ENCODE results near the gene TRABD2A. TPM values are rescaled to one million over a fixed set of nuclear protein-coding genes. Genes with fewer than 3 reads are reported as not detected.
"Not testable (repeated sequence)": the region's sequence is repeated elsewhere in the genome, so short reads cannot be mapped to it uniquely, and the experiment has no call there.

TRABD2A gene, protein sequence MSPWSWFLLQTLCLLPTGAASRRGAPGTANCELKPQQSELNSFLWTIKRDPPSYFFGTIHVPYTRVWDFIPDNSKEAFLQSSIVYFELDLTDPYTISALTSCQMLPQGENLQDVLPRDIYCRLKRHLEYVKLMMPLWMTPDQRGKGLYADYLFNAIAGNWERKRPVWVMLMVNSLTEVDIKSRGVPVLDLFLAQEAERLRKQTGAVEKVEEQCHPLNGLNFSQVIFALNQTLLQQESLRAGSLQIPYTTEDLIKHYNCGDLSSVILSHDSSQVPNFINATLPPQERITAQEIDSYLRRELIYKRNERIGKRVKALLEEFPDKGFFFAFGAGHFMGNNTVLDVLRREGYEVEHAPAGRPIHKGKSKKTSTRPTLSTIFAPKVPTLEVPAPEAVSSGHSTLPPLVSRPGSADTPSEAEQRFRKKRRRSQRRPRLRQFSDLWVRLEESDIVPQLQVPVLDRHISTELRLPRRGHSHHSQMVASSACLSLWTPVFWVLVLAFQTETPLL
- 0.34 and 2.6 TPM in 2 replicates for total RNA-seq (2014; rRNA removed; shearing (Covaris generic); ENCODE audit: low replicate concordance)

GRCh38 chr2:84880645-84881521 is at the start of gene TRABD2A:
TSS of gene TRABD2A (minus strand) at chr2:84881084. CDS start at chr2:84881039, 45 bp downstream.
- in situ Hi-C loops (cut with HindIII; ENCODE audit: low pct_unique_long_range_greater_than_20kb, low sequenced_read_pairs): no loop called here
- DNase-seq (ENCODE audit: low read depth): no peak

GRCh38 chr2:84927275-84927627 is 46.4 kb upstream of the TRABD2A start:
- DNase-seq (ENCODE audit: low read depth): no peak
- in situ Hi-C loops (cut with HindIII; ENCODE audit: low pct_unique_long_range_greater_than_20kb, low sequenced_read_pairs): no loop called here

- in situ Hi-C loops (cut with HindIII; ENCODE audit: low pct_unique_long_range_greater_than_20kb, low sequenced_read_pairs): no loop called here
- DNase-seq (ENCODE audit: low read depth): peak; percentile 100
These were observed 45.0 kb upstream of the TRABD2A start for GRCh38 chr2:84925724-84926376.

DNA sequence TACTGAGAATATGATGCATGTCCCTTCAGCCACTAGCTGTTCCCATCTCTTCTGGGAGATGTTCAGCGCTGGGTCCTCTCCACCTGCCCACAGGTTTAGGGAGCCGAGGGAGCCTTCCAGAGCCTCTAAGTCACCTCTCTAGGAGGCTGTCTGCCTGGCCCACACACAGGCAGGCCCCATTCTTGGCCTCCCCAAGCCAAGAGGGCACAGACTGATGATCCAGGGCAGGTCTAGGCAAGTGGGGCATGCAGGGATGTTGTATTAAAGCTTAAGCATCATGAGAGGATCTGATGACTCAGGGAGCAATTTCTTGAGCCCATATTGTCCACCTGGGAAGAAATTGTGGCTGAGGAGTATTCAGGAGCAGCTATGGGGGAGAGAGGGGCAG is 44.4 kb upstream of the TRABD2A start:
- DNase-seq (ENCODE audit: low read depth): no peak
- in situ Hi-C loops (cut with HindIII; ENCODE audit: low pct_unique_long_range_greater_than_20kb, low sequenced_read_pairs): no loop called here

- peak; percentile 97 for DNase-seq (ENCODE audit: low read depth)
- in situ Hi-C loops (cut with HindIII; ENCODE audit: low pct_unique_long_range_greater_than_20kb, low sequenced_read_pairs): no loop called here
These were observed 43.6 kb upstream of the TRABD2A start for GRCh38 chr2:84924173-84925106.

GRCh38 chr2:84923009-84923408 is 42.1 kb upstream of the TRABD2A start:
- no peak for DNase-seq (ENCODE audit: low read depth)
- in situ Hi-C loops (cut with HindIII; ENCODE audit: low pct_unique_long_range_greater_than_20kb, low sequenced_read_pairs): no loop called here

DNA sequence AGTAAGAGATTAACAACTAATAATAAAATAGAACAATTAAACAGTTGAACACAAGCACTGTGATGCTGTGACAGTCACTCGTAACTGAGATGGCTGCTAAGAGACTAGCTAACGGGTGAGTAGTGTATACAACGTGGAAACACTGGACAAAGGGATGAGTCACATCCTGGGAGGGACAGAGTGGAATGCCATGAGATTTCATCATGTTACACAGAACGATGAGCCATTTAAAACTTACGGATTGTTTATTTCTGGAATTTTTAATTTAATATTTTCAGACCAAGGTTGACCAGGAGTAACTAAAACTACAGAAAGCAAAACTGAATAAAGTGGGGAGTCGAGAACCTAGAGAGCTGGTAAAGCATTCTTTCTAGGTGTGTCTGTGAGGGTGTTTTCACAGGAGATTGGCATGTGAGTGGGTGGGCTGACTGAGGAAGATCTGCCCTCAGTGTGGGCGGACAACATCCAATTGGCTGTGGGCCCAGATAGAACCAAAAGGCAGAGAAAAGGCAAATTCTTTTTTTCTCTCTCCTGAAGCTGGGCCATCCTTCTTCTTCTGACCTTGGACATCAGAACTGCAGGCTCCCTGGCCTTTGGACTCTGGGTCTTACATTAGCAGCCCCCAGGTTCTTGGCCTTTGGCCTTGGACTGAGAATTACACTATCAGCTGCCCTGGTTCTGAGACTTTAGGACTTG is 39.1 kb upstream of the TRABD2A start:
- DNase-seq (ENCODE audit: low read depth): peak; percentile 91
- in situ Hi-C loops (cut with HindIII; ENCODE audit: low pct_unique_long_range_greater_than_20kb, low sequenced_read_pairs): no loop called here

GRCh38 chr2:84918430-84918829 is 37.5 kb upstream of the TRABD2A start:
- DNase-seq (ENCODE audit: low read depth): no peak
- in situ Hi-C loops (cut with HindIII; ENCODE audit: low pct_unique_long_range_greater_than_20kb, low sequenced_read_pairs): no loop called here

DNA sequence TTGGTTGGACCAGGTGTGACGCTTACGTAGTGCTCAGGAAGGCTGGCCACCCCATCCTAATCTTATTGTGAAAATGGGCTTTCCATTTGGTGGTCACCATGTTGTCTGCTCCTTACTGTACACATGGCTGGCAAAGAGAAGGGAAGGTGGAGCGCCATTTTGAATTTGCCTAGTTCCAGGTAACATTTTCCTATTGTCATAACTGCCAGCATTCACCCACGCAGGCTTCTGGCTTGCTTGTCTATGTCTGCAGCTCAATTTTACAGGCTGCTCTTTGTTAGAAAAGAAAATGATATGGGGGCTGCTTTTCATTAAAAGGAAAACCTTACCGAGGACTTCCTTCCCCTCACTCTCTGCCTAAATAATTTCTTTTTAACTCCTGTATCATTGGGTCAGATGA is 36.9 kb upstream of the TRABD2A start:
- in situ Hi-C loops (cut with HindIII; ENCODE audit: low pct_unique_long_range_greater_than_20kb, low sequenced_read_pairs): not testable (repeated sequence)

DNA sequence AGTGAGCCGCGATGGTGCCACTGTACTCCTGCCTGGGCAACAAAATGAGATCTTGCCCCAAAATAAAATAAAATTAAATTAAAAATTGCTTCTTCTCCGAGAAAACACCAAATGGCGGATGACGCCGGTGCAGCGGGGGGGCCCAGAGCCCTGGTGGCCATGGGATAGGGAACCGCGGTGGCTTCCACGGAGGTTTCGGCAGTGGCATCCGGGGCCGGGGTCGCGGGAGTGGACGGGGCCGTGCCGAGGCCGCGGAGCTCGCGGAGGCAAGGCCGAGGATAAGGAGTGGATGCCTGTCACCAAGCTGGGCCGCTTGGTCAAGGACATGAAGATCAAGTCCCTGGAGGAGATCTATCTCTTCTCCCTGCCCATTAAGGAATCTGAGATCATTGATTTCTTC is 34.8 kb upstream of the TRABD2A start:
- in situ Hi-C loops (cut with HindIII; ENCODE audit: low pct_unique_long_range_greater_than_20kb, low sequenced_read_pairs); DNase-seq (ENCODE audit: low read depth): not testable (repeated sequence)

More for the DNA sequence above, 36.9 kb upstream of the TRABD2A start:
- DNase-seq (ENCODE audit: low read depth): not testable (repeated sequence)

- in situ Hi-C loops (cut with HindIII; ENCODE audit: low pct_unique_long_range_greater_than_20kb, low sequenced_read_pairs): no loop called here
- no peak for DNase-seq (ENCODE audit: low read depth)
These were observed 33.5 kb upstream of the TRABD2A start for GRCh38 chr2:84914334-84914733.

DNA sequence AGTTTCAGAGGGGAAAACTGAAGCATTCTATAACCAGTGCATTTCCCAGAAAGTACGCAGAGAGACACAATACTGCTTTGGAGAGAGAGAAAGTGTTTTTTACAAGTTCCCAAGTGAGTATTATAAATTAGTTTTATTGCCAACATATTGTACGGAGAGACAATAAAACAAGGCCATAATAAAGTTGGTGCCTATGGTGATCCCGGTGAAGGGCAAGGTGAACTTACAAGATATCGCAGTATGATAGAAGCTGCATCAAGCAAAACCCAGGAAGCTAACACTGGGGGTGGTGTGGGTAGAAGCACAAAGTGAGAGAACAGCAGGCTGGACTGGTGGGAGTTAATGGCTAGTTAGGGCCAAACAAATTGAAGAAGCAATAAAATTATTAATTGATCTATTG is 32.1 kb upstream of the TRABD2A start:
- no peak for DNase-seq (ENCODE audit: low read depth)
- in situ Hi-C loops (cut with HindIII; ENCODE audit: low pct_unique_long_range_greater_than_20kb, low sequenced_read_pairs): no loop called here

DNA sequence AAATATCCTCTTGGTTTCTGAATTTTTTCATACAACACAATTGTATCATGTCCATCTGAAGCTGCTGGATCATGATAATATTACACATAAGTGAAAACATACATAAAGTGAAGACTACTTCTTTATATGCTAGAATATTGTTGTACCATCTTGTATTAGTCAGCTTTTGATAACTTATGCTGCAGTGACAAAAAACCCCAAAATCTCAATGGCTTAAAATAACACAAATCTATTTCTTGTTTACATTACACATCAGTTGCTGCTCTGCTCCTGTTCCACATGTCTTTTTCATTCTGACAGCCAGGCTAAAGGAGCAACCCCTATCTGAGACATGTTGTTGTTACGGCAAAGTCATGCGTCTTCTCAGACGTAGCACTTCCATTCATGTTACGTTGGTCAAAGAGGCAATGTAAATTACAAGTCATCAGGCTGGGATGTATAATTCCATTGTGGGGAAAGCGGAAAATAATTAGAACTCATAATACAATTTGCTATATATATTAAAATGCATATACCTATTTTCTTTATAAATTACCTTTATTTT is 30.3 kb upstream of the TRABD2A start:
- in situ Hi-C loops (cut with HindIII; ENCODE audit: low pct_unique_long_range_greater_than_20kb, low sequenced_read_pairs): no loop called here
- no peak for DNase-seq (ENCODE audit: low read depth)

- in situ Hi-C loops (cut with HindIII; ENCODE audit: low pct_unique_long_range_greater_than_20kb, low sequenced_read_pairs): no loop called here
These were observed 28.2 kb upstream of the TRABD2A start for GRCh38 chr2:84908948-84909713.

GRCh38 chr2:84906900-84907714 is 26.2 kb upstream of the TRABD2A start:
- DNase-seq (ENCODE audit: low read depth): peak; percentile 98
- in situ Hi-C loops (cut with HindIII; ENCODE audit: low pct_unique_long_range_greater_than_20kb, low sequenced_read_pairs): no loop called here

More at GRCh38 chr2:84908948-84909713, 28.2 kb upstream of the TRABD2A start:
- DNase-seq (ENCODE audit: low read depth): no peak
